ENCODE measurements around the gene FSTL1. TPM values are rescaled to one million over a fixed set of nuclear protein-coding genes. Genes with fewer than 3 reads are reported as not detected.
A peak's percentile ranks its signal among the peaks of the same experiment; 100 is the strongest.

FSTL1 gene
- total RNA-seq, 1 donor from 2014 or later: 140 TPM

DNA sequence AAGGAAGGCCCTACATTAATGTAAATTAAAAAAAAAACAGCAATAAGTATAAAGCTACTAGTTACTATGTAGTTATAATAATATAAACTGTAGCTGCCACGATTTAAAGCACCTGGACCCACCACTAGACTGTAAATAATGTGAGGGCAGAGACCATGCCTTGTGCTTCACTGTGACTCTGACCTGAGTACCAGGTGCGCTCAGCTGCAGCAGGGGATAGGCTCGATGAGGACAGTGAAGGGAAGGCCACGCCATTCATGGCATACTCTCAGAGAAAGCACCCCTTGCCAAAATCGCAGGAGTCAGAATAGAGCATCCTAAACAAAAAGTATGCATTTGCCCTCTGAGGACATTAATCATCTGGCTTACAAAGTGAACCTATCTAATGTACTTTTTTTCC, 5.1 kb downstream of the FSTL1 start:
- intact Hi-C loops (cut with DNase I): no loop called here
- no peak for DNase-seq (ENCODE audit: low spot score)

DNA sequence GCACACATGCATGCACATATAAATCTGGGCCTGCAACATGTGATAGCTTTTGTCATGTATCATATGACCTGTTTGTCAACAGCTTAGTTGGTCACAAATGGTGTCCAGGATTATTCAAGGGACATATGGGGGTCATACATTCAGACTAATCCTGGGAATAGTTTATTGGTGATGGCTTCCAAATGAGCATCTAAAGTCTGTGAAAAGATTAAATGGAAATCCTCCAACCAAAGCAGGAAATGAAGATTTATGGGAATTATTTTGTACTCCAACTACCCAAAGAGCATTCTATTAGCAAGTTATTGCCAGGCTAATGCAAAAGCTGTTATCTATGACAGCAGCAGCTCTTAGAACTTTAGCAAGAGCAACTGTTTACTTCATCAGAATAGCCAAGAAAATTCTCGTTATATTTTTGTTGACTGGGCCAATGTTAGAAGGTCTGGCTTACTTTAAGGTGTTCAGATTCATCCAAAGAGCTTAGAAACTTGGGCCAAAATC, 7.1 kb downstream of the FSTL1 start:
- no peak for DNase-seq (ENCODE audit: low spot score)
- intact Hi-C loops (cut with DNase I): no loop called here

DNA sequence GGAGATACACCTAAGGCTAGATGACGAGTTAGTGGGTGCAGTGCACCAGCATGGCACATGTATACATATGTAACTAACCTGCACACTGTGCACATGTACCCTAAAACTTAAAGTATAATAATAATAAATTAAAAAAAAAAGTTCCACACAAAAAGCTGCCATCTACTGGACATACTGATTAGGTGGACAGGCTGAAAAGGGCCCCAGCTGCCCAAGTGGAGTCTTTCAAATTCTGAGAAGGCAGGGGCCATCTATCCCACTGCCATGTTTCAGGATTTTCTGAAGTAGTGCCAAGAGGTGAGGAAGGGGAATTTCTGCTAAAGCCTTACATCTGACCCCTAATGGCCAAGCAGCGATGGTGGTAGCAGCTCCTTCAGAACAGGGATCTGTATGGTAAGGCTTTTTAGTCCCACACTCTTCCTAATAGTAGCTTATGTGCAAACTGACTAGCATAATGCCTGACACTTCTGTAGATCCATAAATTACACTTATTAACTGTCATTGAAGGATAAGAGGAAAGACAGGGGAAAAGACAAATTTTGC, 7.7 kb downstream of the FSTL1 start:
- intact Hi-C loops (cut with DNase I): no loop called here
- no peak for DNase-seq (ENCODE audit: low spot score)

DNA sequence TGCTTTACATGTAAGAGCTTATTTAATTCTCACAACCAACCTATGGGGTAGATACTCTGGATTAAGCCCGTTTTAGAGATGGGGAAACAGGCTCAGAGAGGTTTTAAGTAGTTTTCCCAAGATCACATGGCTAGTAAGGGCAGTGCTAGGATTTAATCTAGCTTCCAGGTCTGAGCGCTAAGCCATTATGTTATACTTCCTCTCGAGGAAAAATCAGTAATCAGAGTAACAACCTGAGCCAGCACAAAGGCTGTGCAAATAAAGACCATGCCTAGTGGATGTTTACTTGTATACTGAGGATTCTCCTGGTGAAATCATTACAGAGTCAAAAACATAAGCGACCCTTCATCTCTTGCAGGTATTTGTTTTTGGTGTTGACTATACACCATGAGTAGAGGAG, 9.0 kb downstream of the FSTL1 start:
- intact Hi-C loops (cut with DNase I): no loop called here

DNA sequence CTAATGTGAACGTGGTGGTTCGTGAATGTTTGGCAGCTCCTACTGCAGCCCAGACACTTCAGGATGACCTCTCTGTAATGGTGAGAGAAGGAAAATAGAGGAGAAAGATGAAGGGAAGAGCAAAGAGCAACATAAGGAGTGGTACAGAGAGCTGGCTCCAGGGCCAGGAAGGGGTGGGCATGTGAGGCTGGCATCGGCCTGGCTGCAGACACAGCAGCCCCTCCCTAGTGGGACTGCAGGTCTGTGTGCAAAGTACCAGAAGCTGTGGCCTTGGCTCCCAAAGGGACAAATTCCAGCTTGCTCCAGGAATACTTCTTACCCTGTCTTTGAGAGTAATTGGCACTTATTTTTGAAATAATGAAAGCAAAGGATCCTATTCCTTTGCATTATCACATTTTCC, 10.0 kb downstream of the FSTL1 start:
- no peak for DNase-seq (ENCODE audit: low spot score)
- intact Hi-C loops (cut with DNase I): no loop called here

More for the DNA sequence above, 9.0 kb downstream of the FSTL1 start:
- DNase-seq (ENCODE audit: low spot score): no peak

DNA sequence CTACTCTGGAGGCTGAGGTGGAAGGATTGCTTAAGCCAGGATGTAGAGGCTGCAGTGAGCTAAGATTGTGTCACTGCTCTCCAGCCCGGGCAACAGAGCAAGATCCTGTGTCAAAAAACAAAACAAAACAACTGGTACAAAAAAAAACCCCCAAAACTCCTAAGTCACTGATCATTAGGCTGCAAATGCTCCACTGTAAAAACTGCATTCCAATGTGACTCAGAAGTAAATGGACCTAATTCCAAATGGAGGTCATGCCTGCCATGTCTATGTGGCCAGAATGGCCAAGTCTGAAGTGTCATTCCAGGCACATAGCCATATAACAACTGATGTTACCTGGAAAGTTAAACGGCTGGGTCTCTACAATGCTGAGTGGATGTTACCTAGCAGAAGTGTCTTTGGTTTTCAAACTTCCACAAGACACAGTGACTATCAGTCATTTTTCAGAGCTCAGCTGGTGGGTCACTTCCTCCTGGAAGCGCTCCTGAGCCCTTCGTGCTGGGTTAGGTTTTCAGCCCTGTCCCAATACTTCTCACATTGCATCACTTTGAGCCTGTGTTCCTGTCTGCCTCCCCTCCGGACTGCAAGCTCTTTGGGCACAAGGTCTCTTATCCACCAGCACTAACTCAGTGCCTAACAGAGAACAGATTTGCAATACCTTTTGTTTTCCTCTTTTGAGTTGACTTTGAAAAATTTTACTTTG, 10.6 kb downstream of the FSTL1 start:
- no peak for DNase-seq (ENCODE audit: low spot score)
- intact Hi-C loops (cut with DNase I): no loop called here

DNA sequence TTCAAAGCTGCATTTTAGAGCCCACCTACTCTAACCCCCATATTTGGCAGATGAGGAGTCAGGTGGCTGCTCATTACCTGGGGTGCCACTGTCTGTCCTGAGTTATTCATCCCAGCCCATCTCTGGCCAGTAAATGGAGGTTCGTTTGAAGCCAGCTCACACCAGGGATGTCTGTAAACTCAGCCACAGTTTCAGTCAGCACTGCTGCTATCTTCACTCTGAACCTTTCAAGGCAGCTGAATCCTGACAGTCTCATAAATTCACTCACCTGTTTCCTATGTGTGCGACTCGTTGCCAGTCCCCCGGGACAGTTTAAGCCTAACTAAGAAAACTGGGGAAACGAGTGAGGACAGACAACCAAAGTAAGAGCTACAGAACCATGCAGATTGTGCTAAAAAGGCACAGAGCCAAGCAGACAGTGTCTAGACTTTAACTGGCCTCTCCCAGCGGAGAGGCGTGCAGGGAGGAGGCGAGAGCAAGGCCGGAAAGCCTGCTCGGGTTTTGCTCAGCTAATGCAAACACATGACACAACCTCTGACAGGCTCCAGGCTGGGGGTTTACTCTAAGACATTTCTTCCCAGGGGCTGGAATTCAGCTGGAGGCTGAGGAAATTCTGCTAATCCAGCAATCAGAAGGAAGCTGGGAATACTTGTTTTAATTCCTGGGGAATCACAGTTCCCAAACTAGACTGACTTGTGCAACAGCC, 12.0 kb downstream of the FSTL1 start:
- intact Hi-C loops (cut with DNase I): no loop called here
- peak; percentile 86 for DNase-seq (ENCODE audit: low spot score)

DNA sequence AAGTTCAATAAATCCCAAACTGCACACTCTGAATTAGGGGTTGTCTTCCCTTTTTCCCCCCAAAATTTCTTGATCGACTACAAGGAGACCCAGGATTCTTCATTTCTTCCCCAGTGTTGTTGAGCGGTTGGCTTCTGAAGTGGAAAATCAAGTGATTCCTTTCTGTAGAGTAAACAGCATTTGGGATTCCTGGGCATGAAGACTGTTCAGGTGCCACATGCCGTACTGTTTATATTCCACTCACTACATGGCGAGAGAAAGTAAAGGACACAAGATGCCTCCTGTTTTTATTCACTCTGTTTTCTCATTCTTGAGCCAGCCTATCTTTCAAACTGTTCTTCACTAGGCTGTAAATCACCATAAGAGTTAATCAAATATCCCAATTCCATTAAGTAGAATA, 12.6 kb downstream of the FSTL1 start:
- no peak for DNase-seq (ENCODE audit: low spot score)
- intact Hi-C loops (cut with DNase I): no loop called here

DNA sequence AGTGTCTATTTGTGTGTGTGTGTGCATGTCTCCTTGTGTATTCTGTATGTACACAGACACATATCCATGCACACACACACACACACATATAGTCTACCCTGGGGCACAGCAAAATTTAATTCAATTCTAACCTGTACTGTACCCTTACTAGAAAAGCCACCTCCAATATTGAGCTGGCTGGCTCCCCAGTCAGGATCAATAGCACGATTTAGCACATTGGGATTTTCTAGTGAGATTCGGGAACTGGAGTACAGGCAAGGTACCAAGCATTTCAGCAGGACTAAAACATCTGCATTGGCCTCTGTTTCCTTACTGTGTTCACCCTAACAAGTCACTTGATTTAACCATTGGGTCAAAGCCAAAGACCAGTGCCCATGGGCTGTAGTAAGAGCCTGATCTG, 13.2 kb downstream of the FSTL1 start:
- intact Hi-C loops (cut with DNase I): no loop called here
- DNase-seq (ENCODE audit: low spot score): no peak

DNA sequence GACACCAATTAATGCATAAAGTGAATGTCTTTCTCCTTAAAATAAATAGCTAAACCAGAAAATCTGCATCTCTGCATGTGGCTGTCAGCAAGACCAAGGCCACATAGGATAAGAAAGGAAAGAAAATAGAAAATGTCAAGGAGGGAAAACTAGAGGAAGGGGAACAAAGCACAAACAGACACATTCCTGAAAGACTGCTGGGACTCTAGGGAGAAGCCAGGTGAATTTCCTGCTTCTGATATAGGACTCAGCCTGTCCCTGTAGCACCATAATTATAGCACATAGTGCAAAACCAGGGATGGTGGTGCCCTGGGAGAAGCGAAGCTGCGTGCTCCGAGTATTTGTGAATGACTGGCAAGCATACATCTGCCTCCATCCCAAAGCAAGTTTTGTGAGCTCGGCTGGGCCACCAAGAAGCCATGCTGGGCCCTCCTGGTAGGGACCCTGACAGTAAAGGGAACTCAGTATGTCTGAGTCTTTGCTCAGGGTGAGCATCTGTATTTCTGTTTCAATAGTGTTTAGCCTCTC, 14.2 kb downstream of the FSTL1 start:
- intact Hi-C loops (cut with DNase I): no loop called here
- DNase-seq (ENCODE audit: low spot score): no peak

DNA sequence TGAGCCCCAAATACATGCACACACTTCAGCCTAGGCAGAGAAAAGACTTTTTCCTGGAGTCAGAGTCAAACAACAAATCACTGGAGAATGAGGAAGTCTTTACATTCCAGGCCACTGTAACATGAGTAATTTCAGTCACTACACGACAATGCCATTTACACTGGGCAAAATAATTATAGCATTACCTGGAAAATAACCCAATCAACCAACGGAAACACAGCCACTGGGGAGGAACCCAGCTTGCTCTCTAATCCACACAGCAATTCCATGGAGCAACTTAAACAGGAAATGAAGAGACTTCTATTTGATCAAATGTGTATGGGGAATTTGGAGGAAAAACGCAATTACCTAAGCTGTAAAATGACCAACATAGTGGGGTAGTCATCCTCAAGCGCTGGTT, 15.2 kb downstream of the FSTL1 start:
- no peak for DNase-seq (ENCODE audit: low spot score)
- intact Hi-C loops (cut with DNase I): no loop called here

DNA sequence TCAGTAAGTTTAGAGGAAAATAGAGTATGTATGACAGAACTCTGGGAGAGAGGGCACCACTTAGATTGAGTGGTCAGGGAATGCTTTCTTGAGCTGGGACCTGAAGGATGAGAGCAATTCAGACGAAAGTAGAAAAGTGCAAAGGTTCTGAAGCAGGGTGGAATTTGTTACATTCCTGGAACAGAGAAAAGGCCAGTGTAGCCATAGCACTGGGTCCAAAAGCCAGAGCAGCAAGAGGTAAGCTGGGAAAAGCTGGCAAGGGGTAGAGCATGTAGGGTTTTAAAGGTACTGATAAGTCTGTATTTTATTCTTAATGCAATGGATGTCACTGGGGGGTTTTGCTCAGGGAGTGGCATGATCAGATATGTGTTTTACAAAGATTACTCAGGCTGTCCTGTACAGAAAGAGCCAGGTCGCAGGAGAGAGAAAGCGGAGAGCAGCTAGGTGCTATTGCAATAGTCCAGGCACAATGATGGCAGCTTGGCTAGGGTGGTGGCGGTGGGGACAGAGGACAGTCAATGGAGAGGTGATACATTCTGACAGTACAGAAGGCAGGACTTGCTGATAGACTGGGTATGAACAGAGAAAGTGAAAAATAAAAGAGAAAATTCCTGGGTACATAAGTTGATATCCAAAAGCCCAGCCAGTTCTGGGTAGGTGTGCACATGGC, 17.0 kb downstream of the FSTL1 start:
- intact Hi-C loops (cut with DNase I): no loop called here
- no peak for DNase-seq (ENCODE audit: low spot score)

DNA sequence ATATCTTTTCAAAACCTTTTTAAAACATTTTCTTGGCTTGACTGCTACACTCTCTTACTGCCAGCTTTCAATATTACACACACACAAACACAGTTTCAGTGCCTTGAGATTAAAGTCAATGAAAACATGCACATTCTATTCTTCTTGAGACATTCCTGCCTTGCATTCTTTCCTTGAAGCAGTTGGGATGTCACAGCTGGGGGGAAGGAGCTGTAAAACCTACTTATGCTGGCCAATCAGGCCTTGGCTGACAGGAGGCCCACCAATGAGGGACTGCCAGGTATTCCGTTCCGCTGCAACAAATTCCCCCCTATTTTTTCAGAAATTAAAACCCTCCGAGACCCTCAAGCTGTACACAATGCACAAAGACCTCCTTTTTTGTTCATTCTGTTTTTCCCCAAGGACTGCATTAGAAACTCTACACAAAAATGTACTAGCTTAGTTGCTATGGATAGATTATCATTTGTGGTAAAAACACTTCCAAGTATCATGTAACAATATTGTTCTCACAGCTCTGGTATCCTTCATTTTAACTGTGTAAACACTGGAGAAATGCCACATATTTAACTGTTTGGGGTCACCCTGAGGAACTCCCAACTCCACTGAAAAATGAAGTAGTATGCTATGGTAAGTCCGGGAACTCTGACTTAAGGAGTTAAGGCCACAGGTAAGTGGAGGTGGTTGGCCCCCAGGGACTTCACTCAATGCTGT, 18.5 kb downstream of the FSTL1 start:
- DNase-seq (ENCODE audit: low spot score): no peak
- intact Hi-C loops (cut with DNase I): no loop called here

DNA sequence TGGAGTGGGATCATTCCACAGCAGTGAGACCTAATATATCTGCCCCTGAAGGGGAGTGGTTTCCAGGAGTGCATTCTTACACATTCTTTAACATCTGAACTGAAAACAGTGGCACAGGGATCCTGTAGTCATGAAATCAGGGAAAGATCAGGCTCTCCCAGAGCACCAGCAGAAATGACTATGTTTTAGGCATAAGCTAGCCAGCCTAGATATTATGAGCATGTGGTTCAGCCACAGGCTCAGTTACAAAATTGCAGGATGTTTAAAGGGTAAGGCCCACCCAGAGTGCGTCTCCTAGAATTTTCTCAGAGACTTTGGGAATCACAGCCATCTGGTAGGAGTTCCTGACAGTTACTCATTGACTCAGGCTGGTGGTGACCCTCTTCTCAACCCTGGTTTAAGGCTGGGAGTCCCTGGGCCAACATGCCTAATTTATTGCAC, 20.9 kb downstream of the FSTL1 start:
- intact Hi-C loops (cut with DNase I): no loop called here
- no peak for DNase-seq (ENCODE audit: low spot score)

DNA sequence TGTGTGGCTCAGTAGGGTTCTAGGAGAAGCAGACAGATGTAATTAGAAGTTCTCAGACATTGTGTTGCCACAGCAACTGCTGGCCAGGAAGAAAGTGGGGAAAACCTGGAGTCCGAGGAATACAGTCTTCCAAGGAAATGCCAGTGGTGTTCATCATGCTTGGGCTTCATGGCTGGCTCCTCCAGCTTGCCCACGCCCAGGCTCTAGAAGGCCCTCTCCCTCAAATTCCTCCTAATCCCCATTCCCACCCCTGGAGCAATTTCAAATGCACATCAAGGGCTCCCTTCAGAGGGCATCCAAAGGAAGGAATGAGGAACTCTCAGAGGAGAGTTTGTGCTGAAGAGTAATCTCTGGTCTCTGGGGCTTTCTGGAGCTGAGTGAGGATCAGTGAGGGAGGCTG, 21.9 kb downstream of the FSTL1 start:
- intact Hi-C loops (cut with DNase I): no loop called here
- DNase-seq (ENCODE audit: low spot score): no peak

DNA sequence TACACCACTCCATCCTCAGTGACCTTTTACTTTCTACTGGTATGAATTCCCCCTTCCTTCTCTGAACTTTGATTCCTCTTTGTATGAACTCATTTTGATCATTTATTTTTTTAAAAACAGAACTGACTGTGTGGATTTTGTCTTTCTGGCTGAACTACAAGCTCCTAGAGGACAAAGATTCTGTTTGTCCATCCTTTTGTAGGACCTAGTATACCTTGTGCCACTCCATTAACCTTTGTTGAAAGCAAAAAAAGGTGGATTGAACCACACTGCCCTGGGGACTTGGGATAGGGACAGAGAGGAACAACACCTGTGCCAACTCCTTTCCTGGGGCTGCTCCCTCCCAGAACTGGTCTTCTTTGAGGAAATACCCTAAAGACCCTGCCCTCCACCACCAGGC, 23.6 kb downstream of the FSTL1 start:
- intact Hi-C loops (cut with DNase I): no loop called here
- no peak for DNase-seq (ENCODE audit: low spot score)

DNA sequence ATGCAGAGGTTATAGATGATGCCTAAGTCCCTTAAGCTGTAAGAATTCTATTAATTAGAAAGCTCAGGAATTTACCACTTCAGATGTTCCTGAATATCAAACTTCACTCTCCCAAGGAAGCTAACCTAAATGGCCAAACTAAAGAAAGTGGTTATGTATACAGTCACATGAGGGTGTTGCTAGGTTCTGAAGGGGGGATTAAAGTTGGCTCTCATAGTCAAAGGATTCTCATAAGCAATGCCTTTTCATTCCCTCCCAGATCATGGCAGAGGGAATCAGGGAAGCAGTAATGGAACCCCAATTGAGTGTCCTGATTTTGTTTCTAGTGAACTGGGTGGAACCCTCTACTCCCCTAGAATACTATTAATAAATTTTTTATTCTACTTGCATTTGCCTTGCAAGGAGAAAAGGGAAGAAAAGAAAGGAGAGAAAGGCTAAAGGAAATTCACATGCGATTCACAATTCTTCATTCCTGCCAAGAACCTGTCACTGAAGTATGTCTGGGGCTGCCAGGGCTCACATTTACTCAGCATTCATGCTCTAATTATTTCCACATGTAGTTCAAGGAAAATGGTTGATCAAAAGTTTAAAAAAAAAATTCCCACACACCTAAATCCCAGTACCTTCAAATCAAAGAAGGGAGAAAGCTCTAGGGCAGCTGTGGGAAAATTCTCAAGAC, 25.1 kb downstream of the FSTL1 start:
- DNase-seq (ENCODE audit: low spot score): no peak
- intact Hi-C loops (cut with DNase I): no loop called here

DNA sequence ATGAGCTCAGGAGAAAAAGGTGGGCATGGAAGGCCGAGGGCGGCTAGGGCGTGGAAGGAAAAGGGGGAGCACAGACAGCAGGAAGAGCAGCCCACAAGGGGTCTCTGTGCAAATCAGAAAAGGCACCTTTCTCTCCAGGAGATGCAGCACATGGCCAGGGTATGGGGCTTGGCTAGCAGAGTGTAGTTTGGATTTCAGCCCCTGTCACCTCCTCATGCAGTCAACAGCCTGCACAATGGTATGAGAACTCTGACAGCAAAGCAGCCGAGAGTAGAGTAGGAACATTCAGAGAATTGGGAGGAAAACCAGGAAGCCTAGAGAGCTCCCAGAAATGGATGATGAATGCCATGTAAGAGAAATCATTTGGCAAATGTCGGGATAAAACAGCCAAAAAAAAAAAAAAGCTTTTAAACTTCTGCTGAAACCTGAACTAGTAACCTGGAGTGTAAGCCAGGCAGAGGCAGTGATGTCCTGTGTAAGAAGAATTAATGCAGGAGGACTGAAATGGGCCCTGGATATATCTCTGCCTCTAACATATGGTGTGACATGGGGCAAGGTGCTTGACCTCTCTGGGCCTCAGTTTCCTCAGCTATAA, 25.7 kb downstream of the FSTL1 start:
- no peak for DNase-seq (ENCODE audit: low spot score)
- intact Hi-C loops (cut with DNase I): no loop called here

DNA sequence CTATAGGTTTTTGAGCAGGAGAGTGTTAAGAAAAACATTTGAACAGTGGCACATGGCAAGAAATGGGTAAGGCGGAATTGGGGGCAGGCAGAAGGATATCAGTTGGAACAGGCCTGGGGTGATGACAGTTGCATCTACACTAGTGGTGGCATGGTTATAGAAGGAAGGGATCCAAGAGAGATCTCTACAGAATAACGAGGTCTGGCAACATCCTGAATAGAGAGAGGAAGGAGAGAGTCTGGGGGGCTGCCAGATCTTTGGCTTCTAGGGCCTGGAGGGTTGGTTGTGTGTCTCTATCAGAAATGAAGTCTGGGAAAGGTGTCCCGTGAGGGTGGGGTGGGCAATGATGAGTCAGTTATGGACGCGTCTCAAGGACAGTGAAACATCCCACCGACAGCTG, 26.3 kb downstream of the FSTL1 start:
- no peak for DNase-seq (ENCODE audit: low spot score)
- intact Hi-C loops (cut with DNase I): no loop called here

Data from cardiac septum (tissue), 1 donor.